H1 (cell line): ENCODE measurements around the gene GALNT2. TPM values are rescaled to one million over a fixed set of nuclear protein-coding genes. Genes with fewer than 3 reads are reported as not detected.

Experiments
- CTCF ChIA-PET: fragments of 300-600 bp; sonication (Branson Sonifier 250); formaldehyde crosslinking; loops from one replicate; lab custom pipeline; 2021; ENCODE audit not compliant: partially characterized antibody; lab: Charles Lee
- POLR2A ChIA-PET: fragments of 300-600 bp; sonication (Branson Sonifier 250); formaldehyde crosslinking; loops from one replicate; lab custom pipeline; 2021; ENCODE audit warnings: inconsistent platforms; ENCODE audit not compliant: partially characterized antibody; lab: Charles Lee
- DNase-seq, 2 experiments: peaks; one replicate each; pipeline versions ENCODE4 v3.0.0 to v3.0.0-alpha.2; 2010 to 2022; ENCODE audit warnings: low spot score in 2 of 2, low read depth in 1 of 2, mixed read lengths in 1 of 2
- FAIRE-seq: peaks from 2 replicates; lab custom pipeline; 2011; peaks lifted over from hg19 to GRCh38; lab: Jason Lieb, UNC
- H2AFZ ChIP-seq: 2 replicates; pipeline ENCODE4 v1.8.1; 2012; ENCODE audit warnings: low read length, inconsistent platforms
- H2AK5ac ChIP-seq: 2 replicates; pipeline ENCODE4 v1.6.1; 2013; ENCODE audit warnings: low read depth, low read length
- H2BK120ac ChIP-seq: replicated peaks from 2 replicates; pipeline ENCODE3; 2013; ENCODE audit warnings: low read depth, low read length, inconsistent platforms
- H2BK12ac ChIP-seq: 2 replicates; pipeline ENCODE4 v1.6.1; 2013; ENCODE audit warnings: low read depth, low read length
- H2BK15ac ChIP-seq: 2 replicates; pipeline ENCODE4 v1.6.1; 2013; ENCODE audit warnings: low read length
- H2BK20ac ChIP-seq: 2 replicates; pipeline ENCODE4 v1.6.1; 2013; ENCODE audit warnings: low read length
- H2BK5ac ChIP-seq: 2 replicates; pipeline ENCODE4 v1.6.1; 2013; ENCODE audit warnings: low read depth, low read length
- H3K14ac ChIP-seq: 2 replicates; pipeline ENCODE4 v1.6.1; 2013; ENCODE audit warnings: inconsistent platforms; ENCODE audit not compliant: insufficient read length
- H3K18ac ChIP-seq: 2 replicates; pipeline ENCODE4 v1.6.1; 2013; ENCODE audit warnings: low read length; ENCODE audit errors: extremely low read depth
- H3K23ac ChIP-seq: 2 replicates; pipeline ENCODE4 v1.6.1; 2013; ENCODE audit warnings: inconsistent platforms; ENCODE audit not compliant: insufficient read length
- H3K23me2 ChIP-seq: 2 replicates; pipeline ENCODE4 v1.6.1; 2013; ENCODE audit warnings: low read depth, low read length
- H3K27ac ChIP-seq: 2 replicates; pipeline ENCODE4 v1.6.1; 2011; ENCODE audit warnings: low read depth, low read length, inconsistent platforms
- H3K27me3 ChIP-seq, 4 experiments: replicated peaks in 1 of 4; 1 replicate in 1 of 4; 2 replicates in 3 of 4; pipeline versions ENCODE4 v1.6.1 to v1.8.1; 2011 to 2013; ENCODE audit warnings: low read length in 3 of 4, mild to moderate bottlenecking in 3 of 4, inconsistent platforms in 2 of 4, mixed read lengths in 2 of 4, moderate library complexity in 1 of 4; ENCODE audit not compliant: control insufficient read depth in 3 of 4, insufficient read depth in 3 of 4; ENCODE audit errors: extremely low read depth in 1 of 4
- H3K36me3 ChIP-seq, 4 experiments: 2 replicates each; pipeline versions ENCODE4 v1.6.1 to v1.8.1; 2011 to 2013; ENCODE audit warnings: mild to moderate bottlenecking in 4 of 4, low read length in 3 of 4, moderate library complexity in 2 of 4, control low read depth in 1 of 4, inconsistent platforms in 1 of 4; ENCODE audit not compliant: insufficient read depth in 4 of 4, control insufficient read depth in 2 of 4
- H3K4ac ChIP-seq: replicated peaks from 2 replicates; pipeline ENCODE3; 2013; ENCODE audit warnings: low read length, low read depth, mixed read lengths, inconsistent platforms; ENCODE audit not compliant: insufficient read length
- H3K4me1 ChIP-seq, 4 experiments: replicated peaks in 1 of 4; 1 replicate in 1 of 4; 2 replicates in 3 of 4; pipeline versions ENCODE4 v1.6.1 to v1.8.1; 2011 to 2013; ENCODE audit warnings: low read length in 3 of 4, inconsistent platforms in 2 of 4, mixed read lengths in 1 of 4; ENCODE audit not compliant: insufficient read depth in 4 of 4, control insufficient read depth in 3 of 4
- H3K4me2 ChIP-seq, 2 experiments: 2 replicates each; pipeline versions ENCODE4 v1.6.1 to v1.8.1; 2011 to 2013; ENCODE audit warnings: low read depth in 2 of 2, low read length in 2 of 2, control low read depth in 1 of 2, inconsistent platforms in 1 of 2, mild to moderate bottlenecking in 1 of 2; ENCODE audit not compliant: insufficient read depth in 1 of 2
- H3K4me3 ChIP-seq, 4 experiments: fragments of 200-600, 300-600 bp in 1 of 4; sonication (generic), shearing (Covaris generic), sonication (Bioruptor Twin) in 1 of 4; 2 replicates each; pipeline versions ENCODE4 v1.5.1 to v1.8.1; 2011 to 2016; ENCODE audit warnings: low read length in 4 of 4, low read depth in 3 of 4, control low read depth in 2 of 4, inconsistent platforms in 2 of 4, mild to moderate bottlenecking in 2 of 4, mixed read lengths in 1 of 4, moderate library complexity in 1 of 4; ENCODE audit not compliant: insufficient read depth in 2 of 4; ENCODE audit errors: extremely low read depth in 1 of 4
- H3K56ac ChIP-seq: replicated peaks from 2 replicates; pipeline ENCODE3; 2013; ENCODE audit warnings: low read depth, mild to moderate bottlenecking, mixed read lengths, low read length, inconsistent platforms; ENCODE audit not compliant: insufficient read length
- H3K79me1 ChIP-seq: 2 replicates; pipeline ENCODE4 v1.6.1; 2013; ENCODE audit warnings: low read depth, low read length, control low read depth
- H3K79me2 ChIP-seq, 2 experiments: 2 replicates each; pipeline versions ENCODE4 v1.6.1 to v1.8.1; 2012 to 2013; ENCODE audit warnings: low read length in 2 of 2, mild to moderate bottlenecking in 2 of 2, inconsistent platforms in 1 of 2; ENCODE audit not compliant: insufficient read depth in 2 of 2, control insufficient read depth in 1 of 2
- H3K9ac ChIP-seq, 4 experiments: replicated peaks in 1 of 4; 1 replicate in 1 of 4; 2 replicates in 3 of 4; pipeline versions ENCODE4 v1.6.1 to v1.8.1; 2011 to 2013; ENCODE audit warnings: low read depth in 3 of 4, low read length in 3 of 4, control low read depth in 2 of 4, mild to moderate bottlenecking in 2 of 4, moderate library complexity in 2 of 4, inconsistent platforms in 1 of 4; ENCODE audit errors: extremely low read depth in 1 of 4
- H3K9me3 ChIP-seq, 2 experiments: 2 replicates each; pipeline versions ENCODE4 v1.6.1 to v1.8.1; 2012 to 2013; ENCODE audit warnings: mild to moderate bottlenecking in 2 of 2, moderate library complexity in 2 of 2, control low read depth in 1 of 2, inconsistent platforms in 1 of 2, low read depth in 1 of 2, low read length in 1 of 2, mixed read lengths in 1 of 2; ENCODE audit not compliant: insufficient read depth in 2 of 2
- H4K20me1 ChIP-seq, 2 experiments: replicated peaks in 1 of 2; 2 replicates each; pipeline versions ENCODE3 to v1.8.1; 2011 to 2013; ENCODE audit warnings: inconsistent platforms in 2 of 2, low read length in 2 of 2, mild to moderate bottlenecking in 1 of 2; ENCODE audit not compliant: insufficient read depth in 2 of 2, control insufficient read depth in 1 of 2
- H4K5ac ChIP-seq: 2 replicates; pipeline ENCODE4 v1.6.1; 2013; ENCODE audit warnings: low read length, low read depth, mixed read lengths, inconsistent platforms; ENCODE audit not compliant: insufficient read length
- H4K8ac ChIP-seq: 2 replicates; pipeline ENCODE4 v1.8.0; 2013; ENCODE audit warnings: mild to moderate bottlenecking, moderate library complexity, low read length, inconsistent platforms; ENCODE audit not compliant: insufficient read depth; ENCODE audit errors: extremely low read depth
- H4K91ac ChIP-seq: replicated peaks from 2 replicates; pipeline ENCODE3; 2013; ENCODE audit warnings: low read length, mixed read lengths, inconsistent platforms; ENCODE audit not compliant: insufficient read length
- KDM5A ChIP-seq: fragments of 200-600 bp; IDR thresholded peaks from 2 replicates; pipeline ENCODE4 v1.7.1; 2012; ENCODE audit warnings: mild to moderate bottlenecking, low read length, inconsistent platforms, mixed read lengths
- SIRT6 ChIP-seq: IDR thresholded peaks from one replicate; pipeline ENCODE4 v1.7.1; 2012; ENCODE audit warnings: low read length, inconsistent platforms
- SIX5 ChIP-seq: IDR thresholded peaks from 2 replicates; pipeline ENCODE4 v1.6.1; 2011; ENCODE audit warnings: mild to moderate bottlenecking, low read depth, low read length
- SP2 ChIP-seq: IDR thresholded peaks from 2 replicates; pipeline ENCODE4 v1.6.1; 2012; ENCODE audit warnings: mild to moderate bottlenecking, low read length, inconsistent platforms
- SRF ChIP-seq: IDR thresholded peaks from 2 replicates; pipeline ENCODE4 v1.6.1; 2011; ENCODE audit warnings: mild to moderate bottlenecking, low read depth, low read length, moderate library complexity
- WGBS, 2 experiments: shearing (Covaris generic) in 1 of 2; methylation state at CpG; one replicate each; pipeline versions ENCODE4 v1.1.6 to v1.1.7; 2013 to 2015; ENCODE audit warnings: low lambda C conversion rate in 2 of 2, mixed read lengths in 2 of 2, inconsistent platforms in 1 of 2, low coverage in 1 of 2, missing lambda C conversion rate in 1 of 2; ENCODE audit not compliant: insufficient replicate concordance in 2 of 2, insufficient coverage in 1 of 2, insufficient read length in 1 of 2; ENCODE audit errors: extremely low coverage in 1 of 2, missing lambda C conversion rate in 1 of 2; 5-methylcytosine and 5-hydroxymethylcytosine counted together
- polyA plus RNA-seq, 7 experiments: library from polyadenylated mRNA; depleted of rRNA in 3 of 7; stranded (reverse) in 5 of 7; unstranded in 2 of 7; fragments of >200 nt in 5 of 7; fragments of 200-250 nt in 2 of 7; gene quantifications; 1 replicate in 5 of 7; 2 replicates in 1 of 7; 4 replicates in 1 of 7; pipeline versions ENCODE4 v1.2.1 to v1.2.3, GENCODE V29; 2011 to 2013; ENCODE audit warnings: missing spikeins in 2 of 7, mixed read lengths in 2 of 7
- total RNA-seq: library from RNA; stranded (reverse); fragmentation: NEBNext Ultra II Directional; extraction: Animal tissue kit (Norgen Biotek cat#: 25700); gene quantifications from 2 replicates; pipeline ENCODE4 v1.2.1, GENCODE V29; 2021

Gene GALNT2
- total and polyA plus RNA-seq, 2 of the 8 experiments (the other 6 are each of a cell fraction or from before 2014, with no cell fraction given), result 34.5 to 75.3 TPM

GRCh38 chr1:230171356-230172015 is 104.4 kb downstream of the GALNT2 start:
- Histone ChIP-seq H3K56ac (no peak overlapping the region), H2BK15ac (no peak overlapping the region), H3K23me2 (no peaks in the 10 kb centered on the region), H4K5ac (no peak overlapping the region), H3K4me1 (peaks cover 2 to 10% (median 5%) of the 10 kb centered on the region in 4 experiments; a peak in 6 of 7 replicates), H2BK12ac (no peak overlapping the region), H3K18ac (no peak overlapping the region), H3K9me3 (0 out of 4 replicates have a peak, but pooled peaks cover 3 to 5% of the 10 kb centered on the region in 2 experiments), H2BK5ac (no peak overlapping the region), H4K20me1 (peaks cover 0 to 1% of the 10 kb centered on the region in 2 experiments), H4K8ac (no peak overlapping the region), H4K91ac (no peak overlapping the region), H2AK5ac (no peak overlapping the region), H3K79me2 (peaks cover 0 to 38% of the 10 kb centered on the region in 2 experiments; a peak in 3 of 4 replicates), H3K9ac (no peak overlapping the region), H3K4me3 (no peak overlapping the region), H3K79me1 (no peaks in the 10 kb centered on the region; the same call in 1 of the 2 replicates), H3K36me3 (no peaks in the 10 kb centered on the region), H3K27me3 (no peaks in the 10 kb centered on the region), H3K4ac (no peak overlapping the region), H2AFZ (no peak overlapping the region), H2BK120ac (no peak overlapping the region), H3K23ac (no peak overlapping the region), H3K14ac (no peak overlapping the region), H2BK20ac (no peak overlapping the region), H3K4me2 (no peak overlapping the region), H3K27ac (no peak overlapping the region)
- CTCF ChIA-PET, result interaction anchor here (0.6 to 1.4 kb wide), 2 partner anchors 108 to 322 kb away, joined by 3 to 5 read pairs; no protein-coding TSS in a partner anchor
- DNase-seq (no peak), FAIRE-seq (no peak)
- WGBS, 2 experiments, result 88% methylated on average over 5 of the region's 5 CpGs; no CpG with 5 or more reads in 1 of the 2 experiments
- POLR2A ChIA-PET, result no interaction called here
- TF ChIP-seq SP2 (no peak), KDM5A (no peak), SIRT6 (no peak), SIX5 (no peak), SRF (no peak)
